Tibial nerve (tissue), 4 donors: ENCODE results near the gene CLIP1. TPM values are rescaled to one million over a fixed set of nuclear protein-coding genes. Genes with fewer than 3 reads are reported as not detected.
"Not testable (repeated sequence)": the region's sequence is repeated elsewhere in the genome, so short reads cannot be mapped to it uniquely, and the experiment has no call there.

Experiments used
- DNase-seq, 2 donors: peaks; one replicate each; pipeline ENCODE4 v3.0.0-alpha.2; 2019; ENCODE audit warnings: low spot score in 2 of 2
- H3K27ac ChIP-seq, 4 donors: fragments of 200-600 bp; sonication (generic) in 3 of 4; one replicate each; pipeline ENCODE4 v1.5.1; 2017 to 2019; ENCODE audit warnings: mild to moderate bottlenecking in 1 of 4
- H3K27me3 ChIP-seq, 2 donors: fragments of 200-600 bp; sonication (generic) in 1 of 2; one replicate each; pipeline versions ENCODE4 v1.5.1 to v1.6.0; 2017 to 2019
- H3K36me3 ChIP-seq, 3 donors: fragments of 200-600 bp; sonication (generic); one replicate each; pipeline ENCODE4 v1.5.1; 2018 to 2019
- H3K4me1 ChIP-seq, 4 donors: fragments of 200-600 bp; sonication (generic) in 3 of 4; one replicate each; pipeline ENCODE4 v1.5.1; 2017 to 2019
- H3K4me3 ChIP-seq, 4 donors: fragments of 200-600 bp; sonication (generic) in 3 of 4; one replicate each; pipeline ENCODE4 v1.5.1; 2017 to 2019; ENCODE audit warnings: mild to moderate bottlenecking in 1 of 4, moderate library complexity in 1 of 4
- H3K9me3 ChIP-seq, 4 donors: fragments of 200-600 bp; sonication (generic) in 3 of 4; one replicate each; pipeline ENCODE4 v1.5.1; 2017 to 2019
- EP300 ChIP-seq, 2 donors: sonication (generic); formaldehyde crosslinking; IDR thresholded peaks; one replicate each; pipeline ENCODE4 v1.6.1; 2017; ENCODE audit warnings: antibody characterized with exemption in 2 of 2, mild to moderate bottlenecking in 1 of 2
- POLR2A ChIP-seq, 2 donors: fragments of 450-650 bp; IDR thresholded peaks; one replicate each; pipeline ENCODE4 v1.6.1; 2017; ENCODE audit warnings: antibody characterized with exemption in 2 of 2, mild to moderate bottlenecking in 2 of 2, moderate library complexity in 2 of 2
- WGBS, 2 donors: methylation state at CpG; one replicate each; pipeline ENCODE4 v1.1.5; 2018; 5-methylcytosine and 5-hydroxymethylcytosine counted together
- total RNA-seq, 4 donors: library from RNA; depleted of rRNA; stranded (reverse); fragments of >200 nt; gene quantifications; one replicate each; pipeline ENCODE4 v1.1.0, GENCODE V29; 2016
- TF ChIP-seq, protein P1 (sequence below), 5 experiments: fragments of 200-600 bp in 3 of 5; fragments of 450-650 bp in 2 of 5; sonication (generic) in 3 of 5; IDR thresholded peaks; one replicate each; pipeline ENCODE4 v1.5.1; 2016 to 2019; ENCODE audit warnings: antibody characterized with exemption in 5 of 5, mild to moderate bottlenecking in 3 of 5, moderate library complexity in 2 of 5

CLIP1 gene
- total RNA-seq, 4 donors from 2014 or later: 89.2 to 105 (median 90.9) TPM

DNA sequence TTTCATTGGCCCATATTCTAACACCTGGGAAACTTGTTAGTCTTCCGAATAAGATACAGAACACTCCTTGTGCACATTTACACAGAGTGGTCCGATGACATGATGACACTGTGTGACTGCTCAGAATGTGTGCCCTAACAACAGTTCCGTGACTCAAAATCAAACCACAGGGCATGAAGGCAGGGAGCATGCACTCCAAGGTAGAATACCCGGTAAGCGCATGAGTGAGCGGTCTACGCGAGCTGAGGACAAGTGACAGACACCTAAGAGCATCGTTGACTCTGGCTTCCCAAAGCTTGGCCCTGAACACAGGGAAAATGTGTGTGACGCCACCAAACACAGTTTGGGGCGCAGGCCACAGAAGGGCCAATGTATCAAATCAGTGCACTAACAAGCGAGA lies 18.6 kb downstream of the CLIP1 start:
- Histone ChIP-seq H3K36me3 (no peaks in the 10 kb centered on the region), H3K27ac (no peak overlapping the region), H3K27me3 (no peaks in the 10 kb centered on the region), H3K9me3 (no peaks in the 10 kb centered on the region), H3K4me1 (peaks cover 0 to 38% (median 12%) of the 10 kb centered on the region in 4 donors), H3K4me3 (no peak overlapping the region)
- TF ChIP-seq, protein P1, sequence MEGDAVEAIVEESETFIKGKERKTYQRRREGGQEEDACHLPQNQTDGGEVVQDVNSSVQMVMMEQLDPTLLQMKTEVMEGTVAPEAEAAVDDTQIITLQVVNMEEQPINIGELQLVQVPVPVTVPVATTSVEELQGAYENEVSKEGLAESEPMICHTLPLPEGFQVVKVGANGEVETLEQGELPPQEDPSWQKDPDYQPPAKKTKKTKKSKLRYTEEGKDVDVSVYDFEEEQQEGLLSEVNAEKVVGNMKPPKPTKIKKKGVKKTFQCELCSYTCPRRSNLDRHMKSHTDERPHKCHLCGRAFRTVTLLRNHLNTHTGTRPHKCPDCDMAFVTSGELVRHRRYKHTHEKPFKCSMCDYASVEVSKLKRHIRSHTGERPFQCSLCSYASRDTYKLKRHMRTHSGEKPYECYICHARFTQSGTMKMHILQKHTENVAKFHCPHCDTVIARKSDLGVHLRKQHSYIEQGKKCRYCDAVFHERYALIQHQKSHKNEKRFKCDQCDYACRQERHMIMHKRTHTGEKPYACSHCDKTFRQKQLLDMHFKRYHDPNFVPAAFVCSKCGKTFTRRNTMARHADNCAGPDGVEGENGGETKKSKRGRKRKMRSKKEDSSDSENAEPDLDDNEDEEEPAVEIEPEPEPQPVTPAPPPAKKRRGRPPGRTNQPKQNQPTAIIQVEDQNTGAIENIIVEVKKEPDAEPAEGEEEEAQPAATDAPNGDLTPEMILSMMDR (IDR thresholded peaks at IDR 0.05): no peak
- TF ChIP-seq POLR2A (IDR thresholded peaks at IDR 0.05): no peak
- TF ChIP-seq EP300 (IDR thresholded peaks at IDR 0.05): no peak
- DNase-seq: no peak
- WGBS, 2 donors: 95% methylated on average over 12 of the region's 12 CpGs

DNA sequence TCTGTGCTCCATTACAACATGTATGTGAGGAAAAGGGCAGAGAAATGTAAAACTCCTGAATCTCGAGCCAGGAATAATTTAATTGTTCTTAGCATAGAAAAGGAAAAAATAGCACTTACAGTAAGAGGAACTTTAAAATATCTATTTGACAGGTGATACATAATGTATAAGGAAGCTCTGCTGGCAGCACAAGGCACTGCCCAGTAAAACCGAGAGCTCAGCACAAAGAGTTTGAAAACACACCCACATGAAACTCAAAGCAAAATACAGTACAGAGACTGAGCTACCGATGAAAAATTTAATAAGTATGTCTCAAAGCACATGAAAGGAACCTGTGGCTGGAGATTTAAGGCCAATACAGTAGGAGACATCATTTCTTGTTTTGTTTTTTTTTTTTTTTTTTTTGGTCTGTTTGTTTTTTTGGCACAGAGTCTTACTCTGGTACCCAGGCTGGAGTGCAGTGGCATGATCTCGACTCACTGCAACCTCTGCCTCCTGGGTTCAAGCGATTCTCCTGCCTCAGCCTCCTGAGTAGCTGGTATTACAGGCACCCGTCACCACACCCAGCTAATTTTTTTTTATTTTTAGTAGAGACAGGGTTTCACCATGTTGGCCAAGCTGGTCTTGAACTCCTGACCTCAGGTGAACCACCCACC lies 19.2 kb downstream of the CLIP1 start:
- peaks cover 0 to 44% (median 12%) of the 10 kb centered on the region in 4 donors for H3K4me1 ChIP-seq
- H3K36me3 ChIP-seq: no peaks in the 10 kb centered on the region
- 70 to 77% methylated on average over 6 of the region's 6 CpGs for WGBS, 2 donors
- H3K27ac ChIP-seq: peak overlapping the region in 1 of 4 donors; percentile 2
- H3K9me3 ChIP-seq: no peaks in the 10 kb centered on the region
- TF ChIP-seq, protein P1 (IDR thresholded peaks at IDR 0.05): no peak
- no peak for TF ChIP-seq POLR2A (IDR thresholded peaks at IDR 0.05)
- TF ChIP-seq EP300 (IDR thresholded peaks at IDR 0.05): no peak
- no peak overlapping the region for H3K4me3 ChIP-seq
- H3K27me3 ChIP-seq: no peaks in the 10 kb centered on the region
- DNase-seq: no peak

DNA sequence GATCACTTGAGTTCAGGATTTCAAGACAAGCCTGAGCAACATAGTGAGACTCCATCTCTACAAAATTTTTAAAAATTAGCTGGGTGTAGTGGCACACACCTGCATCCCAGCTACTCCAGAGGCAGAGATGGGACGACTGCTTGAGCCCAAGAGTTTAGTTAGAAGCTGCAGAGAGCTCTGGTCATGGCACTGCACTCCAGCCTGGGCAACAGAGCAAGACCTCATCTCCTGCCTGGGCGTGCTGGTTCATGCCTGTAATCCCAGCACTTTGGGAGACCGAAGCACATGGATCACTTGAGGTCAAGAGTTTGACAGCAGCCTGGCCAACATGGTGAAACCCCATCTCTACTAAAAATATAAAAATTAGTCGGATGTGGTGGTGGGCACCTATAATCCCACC lies 20.2 kb downstream of the CLIP1 start:
- WGBS, 2 donors: 95 to 96% methylated on average over 4 of the region's 4 CpGs
- Histone ChIP-seq H3K27ac (no peak overlapping the region), H3K9me3 (no peaks in the 10 kb centered on the region), H3K36me3 (no peaks in the 10 kb centered on the region), H3K27me3 (no peaks in the 10 kb centered on the region), H3K4me1 (peaks cover 0 to 42% (median 12%) of the 10 kb centered on the region in 4 donors), H3K4me3 (no peak overlapping the region)
- no peak for TF ChIP-seq POLR2A (IDR thresholded peaks at IDR 0.05)
- TF ChIP-seq EP300 (IDR thresholded peaks at IDR 0.05): no peak
- TF ChIP-seq, protein P1 (IDR thresholded peaks at IDR 0.05): no peak
- DNase-seq: no peak

DNA sequence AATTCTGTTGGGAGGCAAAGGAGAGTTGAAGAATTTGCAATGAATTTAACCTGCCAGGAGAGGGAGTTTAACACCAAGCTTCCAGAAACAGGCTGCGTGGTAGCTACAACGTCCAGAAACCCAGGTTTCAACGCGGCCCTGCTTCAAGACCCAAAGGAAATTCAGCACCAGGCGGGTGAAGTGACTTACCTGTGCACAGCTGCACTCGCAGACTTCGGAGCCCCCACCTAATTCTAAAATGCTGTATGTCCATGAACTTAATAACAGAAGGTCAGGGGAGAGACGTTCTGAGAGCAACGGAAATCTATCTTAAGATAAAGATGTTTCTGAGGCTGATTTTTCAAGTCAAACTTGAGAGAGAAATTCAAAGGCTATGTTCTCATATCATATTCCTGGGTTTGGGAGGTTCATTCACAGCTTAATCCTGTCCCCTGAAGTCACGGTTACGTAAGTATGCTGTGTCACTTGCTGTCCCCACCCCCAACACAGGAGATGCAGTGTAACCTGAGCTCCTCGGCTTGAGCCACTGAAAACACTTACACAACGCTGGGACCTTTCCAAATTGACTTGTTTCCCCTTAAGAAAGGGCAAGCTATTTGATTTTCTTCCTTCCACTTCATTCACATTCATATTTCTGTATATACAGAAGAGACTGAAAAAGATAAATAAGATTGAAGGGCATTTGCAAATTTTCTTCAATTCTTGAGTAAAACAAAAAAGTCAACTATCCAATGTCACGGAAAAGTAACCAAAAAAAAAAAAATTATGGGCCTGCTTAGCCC lies 22.7 kb downstream of the CLIP1 start:
- TF ChIP-seq EP300 (IDR thresholded peaks at IDR 0.05) (peak in 1 of 2 donors; percentile 26), POLR2A (IDR thresholded peaks at IDR 0.05) (peak in 1 of 2 donors; percentile 7)
- TF ChIP-seq, protein P1 (IDR thresholded peaks at IDR 0.05): peak; percentile 50 to 84 (median 70)
- peak overlapping the region in 1 of 4 donors; percentile 16 for H3K4me3 ChIP-seq
- peak; percentile 57 to 81 for DNase-seq
- no peaks in the 10 kb centered on the region for H3K36me3 ChIP-seq
- no peaks in the 10 kb centered on the region for H3K27me3 ChIP-seq
- peak overlapping the region; percentile 69 to 97 (median 79) for H3K27ac ChIP-seq
- no peaks in the 10 kb centered on the region for H3K9me3 ChIP-seq
- 21 to 25% methylated on average over 14 of the region's 14 CpGs for WGBS, 2 donors
- peaks cover 0 to 38% (median 12%) of the 10 kb centered on the region in 4 donors for H3K4me1 ChIP-seq

DNA sequence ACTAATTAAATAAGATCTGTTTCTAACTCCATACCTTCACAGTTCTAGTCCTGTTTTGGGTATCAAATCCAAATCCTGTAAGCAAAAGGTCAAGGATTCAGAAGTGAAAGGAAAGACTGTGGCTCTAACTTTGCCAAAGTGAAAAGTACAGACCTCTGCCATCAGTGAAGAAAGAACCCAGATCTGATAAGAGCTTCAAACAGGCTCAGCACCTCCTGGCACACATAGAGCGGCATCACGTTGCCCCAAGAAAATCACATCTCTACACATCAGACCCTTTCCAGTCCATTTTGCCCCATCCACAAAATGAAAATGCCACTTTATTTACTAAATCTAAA lies 23.2 kb downstream of the CLIP1 start:
- H3K9me3 ChIP-seq: no peaks in the 10 kb centered on the region
- TF ChIP-seq POLR2A (IDR thresholded peaks at IDR 0.05) (no peak), EP300 (IDR thresholded peaks at IDR 0.05) (no peak)
- TF ChIP-seq, protein P1 (IDR thresholded peaks at IDR 0.05): no peak
- peak overlapping the region; percentile 69 to 97 (median 79) for H3K27ac ChIP-seq
- no peak overlapping the region for H3K4me3 ChIP-seq
- H3K36me3 ChIP-seq: no peaks in the 10 kb centered on the region
- H3K27me3 ChIP-seq: no peaks in the 10 kb centered on the region
- no peak for DNase-seq
- H3K4me1 ChIP-seq: peaks cover 0 to 41% (median 12%) of the 10 kb centered on the region in 4 donors
- WGBS, 2 donors: 56 to 59% methylated on average over 2 of the region's 2 CpGs

DNA sequence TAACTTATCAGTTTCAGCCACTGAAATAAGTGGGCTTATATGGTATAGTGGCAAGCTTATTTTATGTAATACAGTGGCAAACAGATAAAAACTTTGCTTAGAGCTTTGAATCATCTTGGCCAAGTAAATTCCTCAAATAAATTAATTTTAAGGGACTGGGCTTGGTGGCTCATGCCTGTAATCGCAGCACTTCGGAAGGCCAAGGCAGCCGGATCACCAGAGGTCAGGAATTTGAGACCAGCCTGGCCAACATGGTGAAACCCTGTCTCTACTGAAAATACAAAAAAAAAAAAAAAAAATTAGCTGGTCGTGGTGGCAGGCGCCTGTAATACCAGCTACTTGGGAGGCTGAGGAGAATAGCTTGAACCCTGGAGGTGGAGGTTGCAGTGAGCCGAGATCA lies 24.5 kb downstream of the CLIP1 start:
- H3K4me3 ChIP-seq, DNase-seq, H3K36me3 ChIP-seq, H3K9me3 ChIP-seq, H3K27me3 ChIP-seq: not testable (repeated sequence)
- H3K27ac ChIP-seq: peak overlapping the region in 2 of 4 donors; percentile 89 to 97
- peaks cover 0 to 41% (median 12%) of the 10 kb centered on the region in 4 donors for H3K4me1 ChIP-seq
- WGBS, 2 donors: 90 to 91% methylated on average over 6 of the region's 6 CpGs
